ENCODE results near the gene UBA7. TPM values are rescaled to one million over a fixed set of nuclear protein-coding genes. Genes with fewer than 3 reads are reported as not detected.

The UBA7 gene
- polyA plus RNA-seq, 1 donor from 2014 or later = 4.0 TPM

DNA sequence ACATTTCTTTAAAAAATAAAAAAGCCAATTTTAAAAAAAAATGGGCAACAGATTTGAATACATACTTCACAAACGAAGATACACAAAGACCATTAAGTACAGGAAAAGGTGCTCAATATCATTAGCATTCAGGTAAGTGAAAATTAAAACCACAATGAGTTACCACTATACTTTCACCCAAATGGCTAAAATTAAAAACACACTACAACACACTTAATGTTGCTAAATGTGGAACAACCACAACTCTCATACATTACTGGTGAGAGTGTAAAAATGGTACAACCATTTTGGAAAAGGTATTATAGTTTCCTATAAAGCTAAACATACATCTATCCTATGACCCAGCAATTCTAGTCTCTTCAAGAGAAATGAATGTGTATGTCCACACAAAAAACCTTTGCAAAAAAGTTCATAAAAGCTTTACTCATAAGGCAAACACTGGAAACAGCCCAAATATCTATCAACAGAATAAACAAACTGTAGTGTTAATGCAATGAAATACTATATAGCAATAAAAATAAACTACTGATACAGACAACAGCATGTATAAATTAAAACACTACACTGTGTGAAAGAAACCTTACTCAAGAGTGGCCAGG, 42.3 kb downstream of the UBA7 start:
- peaks cover 8% of the 10 kb centered on the region for H4K20me1 ChIP-seq (ENCODE audit: insufficient read depth)
- peaks cover 76% of the 10 kb centered on the region for H3K79me2 ChIP-seq (replicated peaks; ENCODE audit: insufficient read depth, low read length)

GRCh38 chr3:49769926-49770325, 43.8 kb downstream of the UBA7 start:
- no peaks in the 10 kb centered on the region for H3K9me2 ChIP-seq (ENCODE audit: insufficient read depth, low read length)
- no peak overlapping the region for H3K4me2 ChIP-seq (ENCODE audit: low read length)
- peaks cover 73% of the 10 kb centered on the region for H3K79me2 ChIP-seq (replicated peaks; ENCODE audit: insufficient read depth, low read length)
- no peak overlapping the region for H3K4me3 ChIP-seq (ENCODE audit: low read length)
- peaks cover 5% of the 10 kb centered on the region for H4K20me1 ChIP-seq (ENCODE audit: insufficient read depth)
- TF ChIP-seq TAF1 (IDR thresholded peaks at IDR 0.05; ENCODE audit: low read depth) = no peak
- no peak for TF ChIP-seq EZH2 (IDR thresholded peaks at IDR 0.05; ENCODE audit: borderline replicate concordance, insufficient read depth, low read length, poor library complexity, severe bottlenecking)
- TF ChIP-seq SMC3 (conservative IDR thresholded peaks at IDR 0.05; ENCODE audit: poor library complexity) = no peak
- TF ChIP-seq EP300 (conservative IDR thresholded peaks at IDR 0.05; ENCODE audit: poor library complexity, severe bottlenecking) = no peak
- TF ChIP-seq, protein P1, sequence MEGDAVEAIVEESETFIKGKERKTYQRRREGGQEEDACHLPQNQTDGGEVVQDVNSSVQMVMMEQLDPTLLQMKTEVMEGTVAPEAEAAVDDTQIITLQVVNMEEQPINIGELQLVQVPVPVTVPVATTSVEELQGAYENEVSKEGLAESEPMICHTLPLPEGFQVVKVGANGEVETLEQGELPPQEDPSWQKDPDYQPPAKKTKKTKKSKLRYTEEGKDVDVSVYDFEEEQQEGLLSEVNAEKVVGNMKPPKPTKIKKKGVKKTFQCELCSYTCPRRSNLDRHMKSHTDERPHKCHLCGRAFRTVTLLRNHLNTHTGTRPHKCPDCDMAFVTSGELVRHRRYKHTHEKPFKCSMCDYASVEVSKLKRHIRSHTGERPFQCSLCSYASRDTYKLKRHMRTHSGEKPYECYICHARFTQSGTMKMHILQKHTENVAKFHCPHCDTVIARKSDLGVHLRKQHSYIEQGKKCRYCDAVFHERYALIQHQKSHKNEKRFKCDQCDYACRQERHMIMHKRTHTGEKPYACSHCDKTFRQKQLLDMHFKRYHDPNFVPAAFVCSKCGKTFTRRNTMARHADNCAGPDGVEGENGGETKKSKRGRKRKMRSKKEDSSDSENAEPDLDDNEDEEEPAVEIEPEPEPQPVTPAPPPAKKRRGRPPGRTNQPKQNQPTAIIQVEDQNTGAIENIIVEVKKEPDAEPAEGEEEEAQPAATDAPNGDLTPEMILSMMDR (IDR thresholded peaks at IDR 0.05; ENCODE audit: poor library complexity, severe bottlenecking) = no peak
- TF ChIP-seq MXI1 (conservative IDR thresholded peaks at IDR 0.05; ENCODE audit: poor library complexity, severe bottlenecking) = no peak
- no peak for TF ChIP-seq REST (IDR thresholded peaks at IDR 0.05; ENCODE audit: borderline replicate concordance)
- TF ChIP-seq RAD21 (conservative IDR thresholded peaks at IDR 0.05) = no peak
- no peak for TF ChIP-seq POLR2AphosphoS5 (IDR thresholded peaks at IDR 0.05)
- no peaks in the 10 kb centered on the region for H3K36me3 ChIP-seq (ENCODE audit: insufficient read depth, low read length)
- no peaks in the 10 kb centered on the region for H3F3A ChIP-seq (ENCODE audit: insufficient read depth, low read length, poor library complexity, severe bottlenecking)
- no peak overlapping the region for H2AFZ ChIP-seq (ENCODE audit: low read depth, low read length)
- H3K27ac ChIP-seq (ENCODE audit: low read length) = no peak overlapping the region
- no peaks in the 10 kb centered on the region for H3K9me3 ChIP-seq (ENCODE audit: low read length)
- H3K9ac ChIP-seq (ENCODE audit: low read length) = no peak overlapping the region
- no peaks in the 10 kb centered on the region for H3K27me3 ChIP-seq (ENCODE audit: insufficient read depth, low read depth, low read length)

More for the DNA sequence above, 42.3 kb downstream of the UBA7 start:
- Histone ChIP-seq H3K27me3 (ENCODE audit: insufficient read depth, low read depth, low read length) (no peaks in the 10 kb centered on the region), H2AFZ (ENCODE audit: low read depth, low read length) (no peak overlapping the region), H3K27ac (ENCODE audit: low read length) (no peak overlapping the region), H3F3A (ENCODE audit: insufficient read depth, low read length, poor library complexity, severe bottlenecking) (no peaks in the 10 kb centered on the region), H3K4me2 (ENCODE audit: low read length) (no peak overlapping the region), H3K9me2 (ENCODE audit: insufficient read depth, low read length) (no peaks in the 10 kb centered on the region), H3K36me3 (ENCODE audit: insufficient read depth, low read length) (no peaks in the 10 kb centered on the region), H3K9ac (ENCODE audit: low read length) (no peak overlapping the region), H3K9me3 (ENCODE audit: low read length) (no peaks in the 10 kb centered on the region), H3K4me3 (ENCODE audit: low read length) (no peak overlapping the region)
- TF ChIP-seq REST (IDR thresholded peaks at IDR 0.05; ENCODE audit: borderline replicate concordance) (no peak), RAD21 (conservative IDR thresholded peaks at IDR 0.05) (no peak), EP300 (conservative IDR thresholded peaks at IDR 0.05; ENCODE audit: poor library complexity, severe bottlenecking) (no peak), MXI1 (conservative IDR thresholded peaks at IDR 0.05; ENCODE audit: poor library complexity, severe bottlenecking) (no peak)
